ENCODE measurements around the gene RCAN3.
"Not testable (repeated sequence)": the region's sequence is repeated elsewhere in the genome, so short reads cannot be mapped to it uniquely, and the experiment has no call there.

RCAN3 gene

DNA sequence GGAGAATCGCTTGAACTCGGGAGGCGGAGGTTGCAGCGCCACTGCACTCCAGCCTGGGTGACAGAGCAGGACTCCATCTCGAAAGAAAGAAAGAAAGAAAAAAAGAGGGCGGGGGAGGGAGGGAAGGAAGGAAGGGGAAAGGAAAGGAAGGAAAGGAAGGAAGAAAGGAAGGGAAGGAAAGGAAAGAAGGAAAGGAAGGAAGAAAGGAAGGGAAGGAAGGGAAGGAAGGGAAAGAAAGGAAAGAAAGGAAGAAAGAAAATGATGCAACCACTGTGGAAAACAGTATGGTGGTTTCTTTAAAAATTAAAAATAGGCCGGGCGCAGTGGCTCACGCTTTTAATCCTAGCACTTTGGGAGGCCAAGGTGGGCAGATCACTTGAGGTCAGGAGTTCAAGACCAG is 15.2 kb upstream of the RCAN3 start:
- Histone ChIP-seq H3K9ac (ENCODE audit: low read depth, low read length) (no peak overlapping the region), H3K9me3 (replicated peaks; ENCODE audit: low read length) (no peaks in the 10 kb centered on the region), H3K27me3 (ENCODE audit: control insufficient read depth, insufficient read depth, low read length) (peaks cover 16% of the 10 kb centered on the region), H3K4me2 (ENCODE audit: low read length) (no peak overlapping the region), H3K36me3 (ENCODE audit: insufficient read depth, low read length) (no peaks in the 10 kb centered on the region), H3K4me3 (ENCODE audit: low read length) (no peak overlapping the region), H3K4me1 (ENCODE audit: control insufficient read depth, insufficient read depth, low read length) (no peaks in the 10 kb centered on the region)

DNA sequence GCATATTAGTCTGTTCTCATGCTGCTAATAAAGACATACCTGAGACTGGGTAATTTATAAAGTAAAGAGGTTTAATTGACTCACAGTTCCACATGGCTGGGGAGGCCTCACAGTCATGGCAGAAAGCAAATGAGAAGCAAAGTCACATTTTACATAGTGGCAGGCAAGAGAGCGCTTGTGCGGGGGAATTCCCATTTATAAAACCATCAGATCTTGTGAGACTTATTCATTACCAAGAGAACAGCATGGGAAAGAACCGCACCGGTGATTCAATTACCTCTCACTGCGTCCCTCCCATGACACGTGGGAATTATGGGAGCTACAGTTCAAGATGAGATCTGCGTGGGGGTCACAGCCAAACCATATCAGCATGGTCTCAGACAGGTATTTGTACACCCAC is 14.5 kb upstream of the RCAN3 start:
- not testable (repeated sequence) for H3K4me3 ChIP-seq (ENCODE audit: low read length); H3K9ac ChIP-seq (ENCODE audit: low read depth, low read length); H3K4me1 ChIP-seq (ENCODE audit: control insufficient read depth, insufficient read depth, low read length); H3K9me3 ChIP-seq (replicated peaks; ENCODE audit: low read length); H3K36me3 ChIP-seq (ENCODE audit: insufficient read depth, low read length); H3K4me2 ChIP-seq (ENCODE audit: low read length)
- H3K27me3 ChIP-seq (ENCODE audit: control insufficient read depth, insufficient read depth, low read length) = peaks cover 16% of the 10 kb centered on the region

DNA sequence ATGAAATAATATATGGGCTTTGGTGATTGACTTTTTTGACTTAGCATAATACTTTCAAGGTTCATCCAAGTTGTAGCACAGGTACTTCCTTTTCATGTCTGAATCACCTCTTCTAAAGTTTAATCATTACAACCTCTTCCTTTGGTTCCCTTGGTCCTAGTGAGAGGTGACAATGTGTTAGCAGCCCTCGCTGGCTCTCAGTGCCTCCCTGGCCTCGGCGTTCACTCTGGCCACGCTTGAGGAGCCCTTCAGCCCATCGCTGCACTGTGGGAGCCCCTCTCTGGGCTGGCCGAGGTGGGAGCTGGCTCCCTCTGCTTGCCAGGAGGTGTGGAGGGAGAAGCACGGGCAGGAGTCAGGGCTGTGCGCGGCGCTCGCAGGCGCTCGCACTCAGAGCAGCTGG is 13.0 kb upstream of the RCAN3 start:
- H3K4me2 ChIP-seq (ENCODE audit: low read length) = no peak overlapping the region
- peaks cover 13% of the 10 kb centered on the region for H3K27me3 ChIP-seq (ENCODE audit: control insufficient read depth, insufficient read depth, low read length)
- no peaks in the 10 kb centered on the region for H3K36me3 ChIP-seq (ENCODE audit: insufficient read depth, low read length)
- no peak overlapping the region for H3K9ac ChIP-seq (ENCODE audit: low read depth, low read length)
- no peak overlapping the region for H3K4me3 ChIP-seq (ENCODE audit: low read length)
- no peaks in the 10 kb centered on the region for H3K4me1 ChIP-seq (ENCODE audit: control insufficient read depth, insufficient read depth, low read length)
- no peaks in the 10 kb centered on the region for H3K9me3 ChIP-seq (replicated peaks; ENCODE audit: low read length)

DNA sequence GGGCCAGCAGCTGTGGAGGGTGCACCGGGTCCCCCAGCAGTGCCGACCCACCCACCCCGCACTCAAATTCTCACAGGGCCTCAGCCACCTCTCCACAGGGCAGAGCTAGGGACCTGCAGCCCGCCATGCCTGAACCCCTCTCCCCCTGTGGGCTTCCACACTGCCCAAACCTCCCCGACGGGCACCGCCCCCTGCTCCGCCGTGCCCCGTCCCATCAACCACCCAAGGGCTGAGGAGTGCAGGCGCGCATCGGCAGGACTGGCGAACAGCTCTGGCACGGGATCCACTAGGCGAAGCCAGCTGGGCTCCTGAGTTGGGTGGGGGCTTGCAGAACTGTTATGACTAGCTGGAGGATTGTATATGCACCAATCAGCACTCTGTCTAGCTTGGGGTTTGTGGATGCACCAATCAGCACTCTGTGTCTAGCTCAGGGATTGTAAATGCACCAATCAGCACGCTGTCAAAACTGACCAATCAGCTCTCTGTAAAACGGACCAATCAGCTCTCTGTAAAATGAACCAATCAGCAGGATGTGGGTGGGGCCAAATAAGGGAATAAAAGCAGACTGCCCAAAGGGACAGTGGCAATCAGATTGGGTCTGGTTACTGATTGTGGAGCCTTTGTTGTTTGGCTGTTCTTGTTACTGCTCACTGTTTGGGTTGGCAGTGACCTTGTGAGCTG is 12.4 kb upstream of the RCAN3 start:
- H3K27me3 ChIP-seq (ENCODE audit: control insufficient read depth, insufficient read depth, low read length) = peaks cover 13% of the 10 kb centered on the region
- no peak overlapping the region for H3K4me2 ChIP-seq (ENCODE audit: low read length)
- no peak overlapping the region for H3K4me3 ChIP-seq (ENCODE audit: low read length)
- no peaks in the 10 kb centered on the region for H3K36me3 ChIP-seq (ENCODE audit: insufficient read depth, low read length)
- no peak overlapping the region for H3K9ac ChIP-seq (ENCODE audit: low read depth, low read length)
- no peaks in the 10 kb centered on the region for H3K9me3 ChIP-seq (replicated peaks; ENCODE audit: low read length)
- H3K4me1 ChIP-seq (ENCODE audit: control insufficient read depth, insufficient read depth, low read length) = no peaks in the 10 kb centered on the region

DNA sequence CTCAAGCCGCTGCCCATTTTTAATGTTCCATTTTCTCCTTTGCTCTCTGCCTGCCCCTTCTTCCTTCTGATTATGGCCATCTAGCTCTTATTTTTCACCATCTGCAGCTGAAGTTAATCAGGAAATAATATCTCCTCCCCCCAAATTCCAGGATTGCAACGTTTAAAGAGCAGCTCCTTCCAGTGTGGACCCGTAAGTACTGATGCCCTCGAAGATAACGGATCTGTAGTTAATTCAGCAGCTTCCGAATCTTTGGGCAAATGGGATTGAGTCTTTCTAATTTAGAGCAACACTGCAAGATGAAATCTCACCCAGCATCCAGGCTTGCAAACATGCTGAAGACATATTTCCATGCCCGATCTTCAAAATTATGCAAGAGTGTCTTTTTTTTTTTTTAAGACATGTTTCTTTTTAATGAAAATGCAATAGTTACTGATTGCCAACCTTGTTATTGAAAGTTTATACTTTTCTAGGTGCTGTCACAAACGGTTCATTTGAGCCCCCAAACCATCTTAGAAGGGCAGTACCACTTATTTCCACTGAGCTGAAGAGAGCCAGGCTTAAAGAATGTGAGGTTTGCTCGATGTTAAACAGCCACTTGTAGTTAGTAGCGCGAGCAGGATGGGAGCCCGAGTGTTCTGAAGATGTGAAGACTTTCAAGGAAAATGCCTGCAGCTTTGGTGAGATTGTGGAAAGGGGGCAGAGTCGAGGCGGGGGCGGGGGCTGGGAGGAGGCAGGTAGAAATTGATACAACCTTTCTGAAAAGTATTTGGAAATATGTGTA is 10.9 kb upstream of the RCAN3 start:
- H3K9me3 ChIP-seq (replicated peaks; ENCODE audit: low read length) = no peaks in the 10 kb centered on the region
- H3K9ac ChIP-seq (ENCODE audit: low read depth, low read length) = no peak overlapping the region
- no peak overlapping the region for H3K4me3 ChIP-seq (ENCODE audit: low read length)
- peaks cover 19% of the 10 kb centered on the region for H3K27me3 ChIP-seq (ENCODE audit: control insufficient read depth, insufficient read depth, low read length)
- no peaks in the 10 kb centered on the region for H3K4me1 ChIP-seq (ENCODE audit: control insufficient read depth, insufficient read depth, low read length)
- H3K36me3 ChIP-seq (ENCODE audit: insufficient read depth, low read length) = no peaks in the 10 kb centered on the region
- H3K4me2 ChIP-seq (ENCODE audit: low read length) = no peak overlapping the region

DNA sequence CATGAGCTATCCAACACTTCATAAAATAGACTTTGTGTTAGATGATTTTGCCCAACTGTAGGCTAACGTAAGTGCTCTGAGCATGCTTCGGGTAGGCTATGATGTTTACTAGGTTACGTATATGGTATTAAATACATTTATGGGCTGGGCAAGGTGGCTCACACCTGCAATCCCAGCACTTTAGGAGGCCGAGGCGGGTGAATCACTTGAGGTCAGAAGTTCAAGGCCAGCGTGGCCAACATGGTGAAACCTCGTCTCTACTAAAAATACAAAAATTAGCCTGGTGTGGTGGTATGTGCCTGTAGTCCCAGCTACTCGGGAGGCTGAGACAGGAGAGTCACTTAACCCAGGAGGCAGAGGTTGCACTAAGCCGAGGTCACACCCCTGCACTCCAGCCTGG is 9.7 kb upstream of the RCAN3 start:
- H3K4me2 ChIP-seq (ENCODE audit: low read length); H3K9ac ChIP-seq (ENCODE audit: low read depth, low read length); H3K4me1 ChIP-seq (ENCODE audit: control insufficient read depth, insufficient read depth, low read length); H3K9me3 ChIP-seq (replicated peaks; ENCODE audit: low read length); H3K36me3 ChIP-seq (ENCODE audit: insufficient read depth, low read length); H3K4me3 ChIP-seq (ENCODE audit: low read length): not testable (repeated sequence)
- H3K27me3 ChIP-seq (ENCODE audit: control insufficient read depth, insufficient read depth, low read length) = peaks cover 30% of the 10 kb centered on the region

DNA sequence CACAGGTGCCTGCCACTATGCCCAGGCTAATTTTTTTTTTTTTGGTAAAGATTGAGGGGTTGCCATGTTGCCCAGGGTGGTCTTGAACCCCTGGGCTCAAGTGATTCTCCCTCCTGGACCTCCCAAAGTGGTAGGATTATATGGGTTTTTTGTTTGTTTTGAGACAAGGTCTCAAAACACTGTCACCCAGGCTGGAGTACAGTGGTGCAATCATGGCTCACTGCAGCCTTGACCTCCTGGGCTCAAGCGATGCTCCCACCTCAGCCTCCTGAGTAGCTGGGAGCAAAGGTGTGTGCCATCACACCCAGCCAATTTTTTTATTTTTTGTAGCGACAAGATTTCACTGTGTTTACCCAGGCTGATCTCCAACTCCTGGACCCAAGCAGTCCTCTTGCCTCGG is 8.9 kb upstream of the RCAN3 start:
- Histone ChIP-seq H3K36me3 (ENCODE audit: insufficient read depth, low read length) (no peaks in the 10 kb centered on the region), H3K4me2 (ENCODE audit: low read length) (no peak overlapping the region), H3K27me3 (ENCODE audit: control insufficient read depth, insufficient read depth, low read length) (peaks cover 39% of the 10 kb centered on the region), H3K9me3 (replicated peaks; ENCODE audit: low read length) (no peaks in the 10 kb centered on the region), H3K4me1 (ENCODE audit: control insufficient read depth, insufficient read depth, low read length) (no peaks in the 10 kb centered on the region), H3K4me3 (ENCODE audit: low read length) (no peak overlapping the region), H3K9ac (ENCODE audit: low read depth, low read length) (no peak overlapping the region)

DNA sequence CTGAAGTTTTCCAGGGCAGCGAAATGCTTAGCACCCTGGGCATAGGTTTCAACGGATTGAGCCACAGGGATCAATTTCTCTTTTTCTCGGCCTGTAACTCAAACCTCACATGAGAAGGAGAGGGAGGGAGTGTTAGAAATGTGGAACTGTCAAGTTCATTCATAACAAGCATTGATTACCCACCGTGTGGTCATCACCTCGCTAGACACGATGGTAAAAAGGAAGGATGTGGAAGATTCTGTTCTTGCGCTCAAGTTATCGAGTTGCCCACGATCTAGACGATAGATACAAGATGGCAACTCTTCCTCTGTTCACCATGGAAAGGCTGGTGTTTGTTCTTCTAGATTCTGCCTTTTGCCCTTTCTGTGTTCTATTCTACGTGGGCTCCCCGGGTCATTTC is 4.0 kb upstream of the RCAN3 start:
- Histone ChIP-seq H3K36me3 (ENCODE audit: insufficient read depth, low read length) (no peaks in the 10 kb centered on the region), H3K4me2 (ENCODE audit: low read length) (no peak overlapping the region), H3K9ac (ENCODE audit: low read depth, low read length) (no peak overlapping the region), H3K9me3 (replicated peaks; ENCODE audit: low read length) (no peaks in the 10 kb centered on the region), H3K4me3 (ENCODE audit: low read length) (no peak overlapping the region), H3K27me3 (ENCODE audit: control insufficient read depth, insufficient read depth, low read length) (peaks cover 37% of the 10 kb centered on the region), H3K4me1 (ENCODE audit: control insufficient read depth, insufficient read depth, low read length) (peaks cover 6% of the 10 kb centered on the region)

DNA sequence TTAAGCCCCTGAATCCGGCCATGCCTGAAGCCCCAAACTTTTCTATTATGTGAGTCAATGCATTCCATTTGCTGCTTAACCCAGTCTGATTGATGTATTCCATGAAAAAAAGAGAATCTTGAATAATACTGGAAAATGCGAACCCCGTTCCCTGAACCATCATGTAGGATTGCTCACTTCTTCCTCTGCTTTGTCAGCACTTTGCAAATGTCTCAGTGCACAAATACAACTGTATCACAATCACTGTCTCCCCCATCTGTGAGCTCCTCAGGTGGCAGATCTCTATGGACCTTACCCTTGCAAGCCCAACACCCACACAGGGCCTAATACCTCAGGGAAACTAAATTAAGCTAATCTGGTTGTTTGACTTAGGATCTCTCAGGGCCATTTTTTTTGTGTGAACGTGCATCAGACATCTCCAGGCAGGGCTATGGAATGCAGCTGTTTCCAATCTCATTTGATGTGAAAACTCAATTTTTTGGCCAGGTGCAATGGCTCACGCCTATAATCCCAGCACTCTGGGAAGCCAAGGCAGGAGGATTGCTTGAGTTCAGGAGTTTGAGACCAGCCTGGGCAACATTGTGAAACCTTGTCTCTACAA is 2.1 kb upstream of the RCAN3 start:
- Histone ChIP-seq H3K4me2 (ENCODE audit: low read length) (no peak overlapping the region), H3K36me3 (ENCODE audit: insufficient read depth, low read length) (no peaks in the 10 kb centered on the region), H3K4me3 (ENCODE audit: low read length) (no peak overlapping the region), H3K27me3 (ENCODE audit: control insufficient read depth, insufficient read depth, low read length) (peaks cover 37% of the 10 kb centered on the region), H3K4me1 (ENCODE audit: control insufficient read depth, insufficient read depth, low read length) (peaks cover 10% of the 10 kb centered on the region), H3K9me3 (replicated peaks; ENCODE audit: low read length) (no peaks in the 10 kb centered on the region), H3K9ac (ENCODE audit: low read depth, low read length) (no peak overlapping the region)

DNA sequence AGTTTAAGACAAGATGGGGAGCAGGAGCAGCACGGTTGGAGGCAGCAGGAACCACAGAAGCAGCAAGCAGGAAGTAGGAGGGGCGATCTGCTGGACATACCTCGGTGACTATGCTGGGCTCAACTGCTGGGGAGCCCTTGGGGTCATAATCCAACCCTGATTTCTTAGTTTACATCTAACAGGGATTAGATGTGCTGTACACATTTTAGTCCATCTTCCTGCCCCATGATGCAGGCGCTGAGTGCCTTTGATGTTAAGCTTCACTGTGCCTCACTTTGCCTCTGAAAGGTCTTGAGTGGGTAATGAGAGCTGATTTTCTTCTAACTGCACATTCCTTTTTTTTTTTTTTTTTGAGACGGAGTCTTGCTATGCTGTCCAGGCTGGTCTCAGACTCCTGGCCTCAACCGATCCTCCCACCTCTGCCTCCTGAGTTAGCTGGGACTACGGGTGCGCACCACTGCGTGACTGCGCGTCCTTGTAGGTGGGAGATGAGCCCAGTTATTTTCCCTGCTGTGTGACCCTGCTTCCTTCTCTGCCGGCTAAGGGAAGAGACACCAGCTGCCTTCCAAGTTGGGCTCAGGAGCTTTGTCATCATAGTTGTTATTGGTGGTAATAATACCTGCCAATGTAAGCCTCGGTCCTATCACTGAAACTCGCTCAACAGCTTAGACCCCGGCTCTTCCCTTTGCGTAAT is 1.1 kb upstream of the RCAN3 start:
- H3K36me3 ChIP-seq (ENCODE audit: insufficient read depth, low read length) = no peaks in the 10 kb centered on the region
- peak overlapping the region; percentile 84 for H3K4me3 ChIP-seq (ENCODE audit: low read length)
- H3K4me1 ChIP-seq (ENCODE audit: control insufficient read depth, insufficient read depth, low read length) = peaks cover 10% of the 10 kb centered on the region
- H3K27me3 ChIP-seq (ENCODE audit: control insufficient read depth, insufficient read depth, low read length) = peaks cover 32% of the 10 kb centered on the region
- no peaks in the 10 kb centered on the region for H3K9me3 ChIP-seq (replicated peaks; ENCODE audit: low read length)
- H3K4me2 ChIP-seq (ENCODE audit: low read length) = peak overlapping the region; percentile 87
- no peak overlapping the region for H3K9ac ChIP-seq (ENCODE audit: low read depth, low read length)

DNA sequence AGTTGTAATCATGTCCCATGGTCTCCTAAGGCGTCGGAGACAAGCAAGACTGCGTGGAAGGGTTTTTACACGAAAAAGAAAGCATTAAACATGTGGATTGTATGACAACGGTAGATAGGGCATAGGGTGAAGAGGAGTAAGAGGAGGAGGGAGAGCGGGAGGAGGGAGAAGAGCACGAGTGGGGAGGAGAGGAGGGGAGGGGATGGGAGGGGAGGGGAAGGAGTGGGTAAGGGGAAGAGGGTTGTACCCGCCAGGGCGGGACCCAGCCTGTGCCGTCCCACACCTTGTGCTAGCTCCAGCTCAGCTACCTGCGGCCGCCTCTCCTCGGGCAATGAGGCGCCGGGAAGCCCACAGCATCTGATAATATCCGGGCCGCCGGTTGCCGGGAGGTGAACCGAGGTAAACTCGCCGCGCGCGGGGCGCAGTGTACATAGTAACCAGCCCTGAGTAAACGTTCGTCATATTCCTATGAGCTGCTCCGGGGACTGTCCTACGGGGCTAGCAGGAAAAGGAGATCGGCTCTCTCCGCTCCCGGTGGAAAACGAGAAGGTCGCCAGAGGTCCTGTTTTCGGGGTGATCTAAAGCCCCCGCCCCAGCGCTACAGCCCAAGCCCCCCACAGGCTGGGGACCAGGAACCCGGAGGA is 449 bp upstream of the RCAN3 start:
- peak overlapping the region; percentile 84 for H3K4me3 ChIP-seq (ENCODE audit: low read length)
- peaks cover 27% of the 10 kb centered on the region for H3K27me3 ChIP-seq (ENCODE audit: control insufficient read depth, insufficient read depth, low read length)
- H3K9me3 ChIP-seq (replicated peaks; ENCODE audit: low read length) = no peaks in the 10 kb centered on the region
- H3K36me3 ChIP-seq (ENCODE audit: insufficient read depth, low read length) = no peaks in the 10 kb centered on the region
- H3K4me2 ChIP-seq (ENCODE audit: low read length) = peak overlapping the region; percentile 87
- peaks cover 10% of the 10 kb centered on the region for H3K4me1 ChIP-seq (ENCODE audit: control insufficient read depth, insufficient read depth, low read length)
- peak overlapping the region; percentile 79 for H3K9ac ChIP-seq (ENCODE audit: low read depth, low read length)

All from skeletal muscle satellite cell (primary cell).